Left lung (tissue), 10 donors: Measurements from ENCODE around the gene SETD7. TPM values are rescaled to one million over a fixed set of nuclear protein-coding genes. Genes with fewer than 3 reads are reported as not detected.
"Not testable (repeated sequence)": the region's sequence is repeated elsewhere in the genome, so short reads cannot be mapped to it uniquely, and the experiment has no call there.

Source experiments
- ATAC-seq: fragments of 200-7000 bp; cut with Tn5 transposase; one replicate; pipeline ENCODE4 v1.9.1; 2020; ENCODE audit warnings: moderate library complexity
- DNase-seq, 4 donors: peaks; one replicate each; pipeline ENCODE4 v3.0.0-alpha.2; 2013 to 2020
- H3K27ac ChIP-seq, 2 donors: fragments of 200-600 bp; sonication (generic) in 1 of 2; one replicate each; pipeline versions ENCODE4 v1.5.0 to v1.8.0; 2020 to 2021
- H3K27me3 ChIP-seq, 2 donors: fragments of 200-600 bp; sonication (generic) in 1 of 2; one replicate each; pipeline versions ENCODE4 v1.5.0 to v1.8.0; 2020 to 2021
- H3K36me3 ChIP-seq, 2 donors: fragments of 200-600 bp; sonication (generic) in 1 of 2; one replicate each; pipeline versions ENCODE4 v1.5.0 to v1.8.0; 2020 to 2021
- H3K4me1 ChIP-seq, 2 donors: fragments of 200-600 bp; one replicate each; pipeline ENCODE4 v1.8.0; 2021
- H3K4me3 ChIP-seq, 2 donors: fragments of 200-600 bp; sonication (generic) in 1 of 2; one replicate each; pipeline versions ENCODE4 v1.5.0 to v1.8.0; 2020 to 2021; ENCODE audit warnings: mild to moderate bottlenecking in 1 of 2
- H3K9me3 ChIP-seq, 2 donors: fragments of 200-600 bp; sonication (generic) in 1 of 2; one replicate each; pipeline versions ENCODE4 v1.5.0 to v1.8.0; 2020 to 2021
- CTCF ChIP-seq, 2 donors: fragments of 200-600 bp; sonication (generic) in 1 of 2; IDR thresholded peaks; one replicate each; pipeline versions ENCODE4 v1.5.0 to v1.8.0; 2021; ENCODE audit warnings: antibody characterized with exemption in 2 of 2
- intact Hi-C, 2 donors: fragments of 100-400 bp; cut with DNase I; formaldehyde crosslinking; loops; one replicate each; pipeline versions ENCODE4 v1.11.2 to v1.14.2; 2022
- polyA plus RNA-seq, 6 donors: library from polyadenylated mRNA; unstranded; fragments of 120-200 nt; gene quantifications; one replicate each; pipeline ENCODE4 v1.2.1, GENCODE V29; 2013; ENCODE audit not compliant: insufficient read length in 6 of 6
- total RNA-seq, 2 donors: library from RNA; stranded (reverse); fragmentation: NEBNext Ultra II Directional; extraction: Animal tissue kit (Norgen Biotek cat#: 25700); gene quantifications; one replicate each; pipeline ENCODE4 v1.2.1, GENCODE V29; 2021
- donor health status: DM: no; HTN: yes; CAD: no.
- donor health status: DM: no; HTN: no; CAD: no.

SETD7 gene
- total and polyA plus RNA-seq, 8 donors, result 17.2 to 51.7 (median 19.5) TPM

GRCh38 chr4:139453371-139454110 lies 102.5 kb downstream of the SETD7 start:
- peak; percentile 97 to 100 (median 98) for DNase-seq
- peak overlapping the region; percentile 96 to 97 for H3K27ac ChIP-seq
- no peaks in the 10 kb centered on the region for H3K27me3 ChIP-seq
- H3K4me3 ChIP-seq, result peak overlapping the region; percentile 74 to 87
- TF ChIP-seq CTCF (IDR thresholded peaks at IDR 0.05), result peak in 1 of 2 donors; percentile 28
- ATAC-seq, result peak; percentile 94
- no peaks in the 10 kb centered on the region for H3K9me3 ChIP-seq
- no peaks in the 10 kb centered on the region for H3K36me3 ChIP-seq
- peaks cover 22 to 47% of the 10 kb centered on the region in 2 donors for H3K4me1 ChIP-seq
- intact Hi-C loops, result no loop called here

GRCh38 chr4:139453041-139453370 lies 103.0 kb downstream of the SETD7 start:
- peak overlapping the region; percentile 96 to 97 for H3K27ac ChIP-seq
- intact Hi-C loops, result no loop called here
- no peaks in the 10 kb centered on the region for H3K27me3 ChIP-seq
- H3K9me3 ChIP-seq, result no peaks in the 10 kb centered on the region
- peak overlapping the region; percentile 74 to 87 for H3K4me3 ChIP-seq
- DNase-seq, result peak in 1 of 4 donors; percentile 68
- H3K36me3 ChIP-seq, result no peaks in the 10 kb centered on the region
- peaks cover 20 to 42% of the 10 kb centered on the region in 2 donors for H3K4me1 ChIP-seq
- ATAC-seq, result peak; percentile 42
- TF ChIP-seq CTCF (IDR thresholded peaks at IDR 0.05), result no peak

DNA sequence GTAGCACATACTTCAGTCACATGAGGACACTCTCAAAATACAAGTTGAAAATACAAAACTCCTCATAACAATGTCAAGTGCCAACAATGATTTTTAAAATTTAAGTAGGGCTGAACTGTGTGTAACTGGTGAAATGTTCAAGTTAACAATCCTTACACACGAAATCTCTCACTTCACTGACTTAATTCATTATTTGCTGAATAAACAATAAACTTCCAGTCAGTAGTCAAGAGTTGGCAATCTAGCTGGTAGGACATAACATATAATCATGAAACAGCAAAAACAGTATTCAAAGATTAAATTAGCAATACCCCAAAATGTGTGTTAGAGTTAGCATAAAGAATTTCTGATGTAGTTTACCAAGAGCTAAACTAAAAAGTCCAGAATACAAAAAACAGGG lies 104.0 kb downstream of the SETD7 start:
- Histone ChIP-seq H3K9me3 (no peaks in the 10 kb centered on the region), H3K4me1 (peaks cover 20 to 34% of the 10 kb centered on the region in 2 donors), H3K27me3 (no peaks in the 10 kb centered on the region), H3K27ac (peak overlapping the region; percentile 96 to 97), H3K4me3 (peak overlapping the region in 1 of 2 donors; percentile 87), H3K36me3 (no peaks in the 10 kb centered on the region)
- no peak for ATAC-seq
- intact Hi-C loops, result no loop called here
- TF ChIP-seq CTCF (IDR thresholded peaks at IDR 0.05), result no peak
- no peak for DNase-seq

- no peak for ATAC-seq
- Histone ChIP-seq H3K36me3 (no peaks in the 10 kb centered on the region), H3K4me3 (no peak overlapping the region), H3K27me3 (no peaks in the 10 kb centered on the region), H3K27ac (no peak overlapping the region), H3K4me1 (peaks cover 10 to 21% of the 10 kb centered on the region in 2 donors), H3K9me3 (no peaks in the 10 kb centered on the region)
- no peak for DNase-seq
- intact Hi-C loops, result no loop called here
- TF ChIP-seq CTCF (IDR thresholded peaks at IDR 0.05), result no peak
These were observed 105.4 kb downstream of the SETD7 start for GRCh38 chr4:139450586-139450985.

DNA sequence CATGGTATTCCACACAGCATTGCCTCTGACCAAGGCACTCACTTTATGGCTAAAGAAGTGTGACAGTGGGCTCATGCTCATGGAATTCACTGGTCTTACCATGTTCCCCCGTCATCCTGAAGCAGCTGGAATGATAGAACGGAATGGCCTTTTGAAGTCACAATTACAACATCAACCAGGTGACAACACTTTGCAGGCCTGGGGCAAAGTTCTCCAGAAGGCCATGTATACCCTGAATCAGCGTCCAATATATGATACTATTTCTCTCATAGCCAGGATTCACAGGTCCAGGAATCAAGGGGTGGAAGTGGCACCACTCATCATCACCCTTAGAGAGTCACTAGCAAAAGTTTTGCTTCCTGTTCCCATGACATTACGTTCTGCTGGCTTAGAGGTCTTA lies 108.9 kb downstream of the SETD7 start:
- H3K36me3 ChIP-seq, intact Hi-C loops, ATAC-seq, H3K27me3 ChIP-seq, H3K9me3 ChIP-seq, H3K4me3 ChIP-seq, H3K27ac ChIP-seq, DNase-seq, H3K4me1 ChIP-seq: not testable (repeated sequence)

Other genes starting within 250 kb of the SETD7 start
- 1 to 10 TPM; 8.4 to 9.5 TPM for gene RAB33B, start 102.1 kb downstream of the SETD7 start, total RNA-seq
- gene RAB33B, start 102.1 kb downstream of the SETD7 start, polyA plus RNA-seq, result 10 to 100 TPM; 10.6 to 13.3 (median 11.2) TPM
- 10 to 100 TPM; 60.8 to 63.1 TPM for gene MGST2, start 109.6 kb upstream of the SETD7 start, total RNA-seq
- 10 to 100 TPM; 37.3 to 44.6 (median 43.3) TPM for gene MGST2, start 109.6 kb upstream of the SETD7 start, polyA plus RNA-seq